ENCODE measurements around the gene GDPD5. TPM values are rescaled to one million over a fixed set of nuclear protein-coding genes. Genes with fewer than 3 reads are reported as not detected.

The GDPD5 gene
- total and polyA plus RNA-seq, 9 of the 15 experiments (the other 6 are each of a cell fraction or from before 2014, with no cell fraction given) = 0.32 to 27.3 (median 8.0) TPM

DNA sequence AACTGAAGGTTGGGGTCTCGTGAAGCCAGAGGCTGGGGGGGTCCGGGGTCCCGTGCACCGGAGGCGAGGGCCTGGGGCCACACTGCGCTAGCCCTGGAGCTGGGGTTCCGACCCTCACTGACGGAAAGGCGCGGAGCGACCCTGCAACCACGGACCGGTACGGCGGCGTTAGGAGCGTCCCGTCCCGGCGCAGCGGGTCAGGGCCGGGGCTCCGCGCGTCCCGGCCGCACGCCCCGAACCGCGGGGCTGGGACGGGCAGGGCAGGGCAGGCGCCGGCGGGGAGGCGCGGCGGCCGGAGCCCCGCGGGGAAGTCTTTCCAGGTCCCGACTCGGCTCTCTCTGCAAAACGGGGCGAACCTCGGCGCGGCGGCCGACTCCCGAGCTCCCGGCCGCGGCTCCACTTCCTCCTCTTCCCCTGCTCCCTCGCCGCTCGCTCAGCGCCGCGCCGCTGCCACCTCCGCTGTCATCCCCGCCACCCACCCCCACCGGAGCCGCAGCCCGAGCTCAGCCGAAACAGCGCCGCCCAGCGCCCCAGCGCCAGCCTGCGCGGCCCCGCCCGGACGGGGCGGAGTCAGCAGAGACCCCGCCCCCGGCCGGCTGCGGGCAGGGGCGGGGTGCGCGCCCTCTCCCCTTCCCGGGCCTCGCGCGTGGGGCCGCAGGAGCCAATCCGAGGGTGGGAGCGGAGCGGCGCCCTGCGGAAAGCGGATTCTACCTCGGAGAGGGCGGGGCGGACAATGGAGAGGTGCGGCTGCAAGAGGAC, at the start of gene GDPD5 (continued):
- TF ChIP-seq, protein P1, sequence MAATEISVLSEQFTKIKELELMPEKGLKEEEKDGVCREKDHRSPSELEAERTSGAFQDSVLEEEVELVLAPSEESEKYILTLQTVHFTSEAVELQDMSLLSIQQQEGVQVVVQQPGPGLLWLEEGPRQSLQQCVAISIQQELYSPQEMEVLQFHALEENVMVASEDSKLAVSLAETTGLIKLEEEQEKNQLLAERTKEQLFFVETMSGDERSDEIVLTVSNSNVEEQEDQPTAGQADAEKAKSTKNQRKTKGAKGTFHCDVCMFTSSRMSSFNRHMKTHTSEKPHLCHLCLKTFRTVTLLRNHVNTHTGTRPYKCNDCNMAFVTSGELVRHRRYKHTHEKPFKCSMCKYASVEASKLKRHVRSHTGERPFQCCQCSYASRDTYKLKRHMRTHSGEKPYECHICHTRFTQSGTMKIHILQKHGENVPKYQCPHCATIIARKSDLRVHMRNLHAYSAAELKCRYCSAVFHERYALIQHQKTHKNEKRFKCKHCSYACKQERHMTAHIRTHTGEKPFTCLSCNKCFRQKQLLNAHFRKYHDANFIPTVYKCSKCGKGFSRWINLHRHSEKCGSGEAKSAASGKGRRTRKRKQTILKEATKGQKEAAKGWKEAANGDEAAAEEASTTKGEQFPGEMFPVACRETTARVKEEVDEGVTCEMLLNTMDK (IDR thresholded peaks at IDR 0.05; ENCODE audit: borderline replicate concordance, insufficient read depth, low read depth, low read length, poor library complexity, severe bottlenecking) = peak; percentile 97
- TF ChIP-seq, protein P2, sequence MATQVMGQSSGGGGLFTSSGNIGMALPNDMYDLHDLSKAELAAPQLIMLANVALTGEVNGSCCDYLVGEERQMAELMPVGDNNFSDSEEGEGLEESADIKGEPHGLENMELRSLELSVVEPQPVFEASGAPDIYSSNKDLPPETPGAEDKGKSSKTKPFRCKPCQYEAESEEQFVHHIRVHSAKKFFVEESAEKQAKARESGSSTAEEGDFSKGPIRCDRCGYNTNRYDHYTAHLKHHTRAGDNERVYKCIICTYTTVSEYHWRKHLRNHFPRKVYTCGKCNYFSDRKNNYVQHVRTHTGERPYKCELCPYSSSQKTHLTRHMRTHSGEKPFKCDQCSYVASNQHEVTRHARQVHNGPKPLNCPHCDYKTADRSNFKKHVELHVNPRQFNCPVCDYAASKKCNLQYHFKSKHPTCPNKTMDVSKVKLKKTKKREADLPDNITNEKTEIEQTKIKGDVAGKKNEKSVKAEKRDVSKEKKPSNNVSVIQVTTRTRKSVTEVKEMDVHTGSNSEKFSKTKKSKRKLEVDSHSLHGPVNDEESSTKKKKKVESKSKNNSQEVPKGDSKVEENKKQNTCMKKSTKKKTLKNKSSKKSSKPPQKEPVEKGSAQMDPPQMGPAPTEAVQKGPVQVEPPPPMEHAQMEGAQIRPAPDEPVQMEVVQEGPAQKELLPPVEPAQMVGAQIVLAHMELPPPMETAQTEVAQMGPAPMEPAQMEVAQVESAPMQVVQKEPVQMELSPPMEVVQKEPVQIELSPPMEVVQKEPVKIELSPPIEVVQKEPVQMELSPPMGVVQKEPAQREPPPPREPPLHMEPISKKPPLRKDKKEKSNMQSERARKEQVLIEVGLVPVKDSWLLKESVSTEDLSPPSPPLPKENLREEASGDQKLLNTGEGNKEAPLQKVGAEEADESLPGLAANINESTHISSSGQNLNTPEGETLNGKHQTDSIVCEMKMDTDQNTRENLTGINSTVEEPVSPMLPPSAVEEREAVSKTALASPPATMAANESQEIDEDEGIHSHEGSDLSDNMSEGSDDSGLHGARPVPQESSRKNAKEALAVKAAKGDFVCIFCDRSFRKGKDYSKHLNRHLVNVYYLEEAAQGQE (IDR thresholded peaks at IDR 0.05; ENCODE audit: borderline replicate concordance) = peak; percentile 62; the same call in 1 of the 2 replicates
- TF ChIP-seq, protein P2 (CRISPR knock-in tag; IDR thresholded peaks at IDR 0.05; ENCODE audit: low read depth) = peak; percentile 68; the same call in 1 of the 2 replicates
- TF ChIP-seq SAP30 (IDR thresholded peaks at IDR 0.05; ENCODE audit: borderline replicate concordance, insufficient read depth, low read depth, low read length, poor library complexity, severe bottlenecking) = peak; percentile 67
- no peak for TF ChIP-seq MYNN (IDR thresholded peaks at IDR 0.05)
- no peak for TF ChIP-seq MYNN (CRISPR knock-in tag; IDR thresholded peaks at IDR 0.05)
- TF ChIP-seq RAD21 (CRISPR knock-in tag; conservative IDR thresholded peaks at IDR 0.05 in 1 of 2, IDR thresholded peaks at IDR 0.05 in 1 of 2) = peak; percentile 55
- peak; percentile 33 for TF ChIP-seq RBBP5 (IDR thresholded peaks at IDR 0.05; ENCODE audit: borderline replicate concordance, insufficient read depth, low read length, poor library complexity, severe bottlenecking)
- peak in 1 of 2 experiments; percentile 44; a peak in 1 of 4 replicates for TF ChIP-seq SIN3A (IDR thresholded peaks at IDR 0.05; ENCODE audit: borderline replicate concordance in 2 of 2, control insufficient read depth in 1 of 2, low read depth in 2 of 2, low read length in 2 of 2)
- peak; percentile 41 for TF ChIP-seq FIP1L1 (IDR thresholded peaks at IDR 0.05; ENCODE audit: low read depth, low read length, poor library complexity, severe bottlenecking)
- TF ChIP-seq FOXP1 (CRISPR knock-in tag; IDR thresholded peaks at IDR 0.05) = peak; percentile 18; the same call in 1 of the 2 replicates
- TF ChIP-seq RBM15 (IDR thresholded peaks at IDR 0.05; ENCODE audit: insufficient read depth, low read length) = no peak
- TF ChIP-seq L3MBTL2 (IDR thresholded peaks at IDR 0.05) = peak; percentile 83
- TF ChIP-seq NONO (IDR thresholded peaks at IDR 0.05; ENCODE audit: low read depth in 2 of 2, low read length in 1 of 2) = peak in 1 of 2 experiments; percentile 55; a peak in 1 of 4 replicates
